GM18868 (cell line): ENCODE measurements around the gene KIF5A.

ENCODE experiments used
- ATAC-seq: cut with Tn5 transposase; IDR thresholded peaks from one replicate; pipeline ENCODE4 v1.9.1; 2021; ENCODE audit warnings: mild to moderate bottlenecking, moderate library complexity; ENCODE audit not compliant: unreplicated experiment

The KIF5A gene

GRCh38 chr12:57533108-57533507 is 16.7 kb upstream of the KIF5A start:
- ATAC-seq, result no peak

GRCh38 chr12:57534250-57534649 is 15.6 kb upstream of the KIF5A start:
- no peak for ATAC-seq

DNA sequence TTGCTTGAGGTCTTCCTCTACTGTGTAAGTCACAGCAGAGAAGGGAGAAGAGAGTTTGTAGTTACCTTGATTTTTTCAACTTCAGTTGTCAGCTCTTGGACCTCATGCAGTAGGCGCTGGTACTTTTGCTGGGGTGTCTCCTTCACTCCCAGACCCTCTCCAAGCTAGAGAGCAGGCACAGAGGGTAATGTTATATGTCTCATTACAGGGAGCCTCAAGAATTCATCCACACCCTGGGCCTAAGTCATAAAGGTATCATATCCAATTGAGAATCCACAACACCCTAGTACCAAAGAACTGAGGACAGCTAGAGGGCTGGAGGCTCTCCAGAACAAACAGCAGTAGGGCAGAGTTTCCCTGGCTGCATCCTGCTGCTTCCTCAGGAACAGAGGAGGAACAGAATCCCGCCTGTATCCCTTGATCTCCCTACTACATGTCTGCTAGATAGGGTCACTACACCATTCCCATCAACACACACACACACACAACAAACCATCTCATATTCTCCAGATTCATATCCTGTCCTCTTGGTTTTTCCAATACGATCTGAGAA is 14.8 kb upstream of the KIF5A start:
- ATAC-seq, result no peak

- no peak for ATAC-seq
These were observed 13.9 kb upstream of the KIF5A start for GRCh38 chr12:57535764-57536596.

DNA sequence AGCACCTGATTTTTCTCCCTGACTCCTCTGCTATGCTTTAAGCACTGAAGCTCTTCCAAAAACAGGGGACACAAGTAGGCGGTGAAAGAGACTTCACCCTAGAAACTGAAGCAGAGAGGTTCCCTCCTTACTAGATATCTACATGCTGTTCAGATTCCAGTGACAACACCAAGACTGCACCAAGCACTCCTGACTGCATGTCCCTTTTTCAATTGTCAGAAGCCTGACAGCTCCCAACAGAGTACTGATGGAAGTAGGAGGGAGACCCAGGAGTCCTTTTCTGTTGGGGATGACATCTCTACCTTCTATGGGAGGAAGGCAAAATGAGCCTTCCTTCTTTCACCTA is 13.3 kb upstream of the KIF5A start:
- ATAC-seq, result no peak

- no peak for ATAC-seq
These were observed 10.6 kb upstream of the KIF5A start for GRCh38 chr12:57539134-57539768.

DNA sequence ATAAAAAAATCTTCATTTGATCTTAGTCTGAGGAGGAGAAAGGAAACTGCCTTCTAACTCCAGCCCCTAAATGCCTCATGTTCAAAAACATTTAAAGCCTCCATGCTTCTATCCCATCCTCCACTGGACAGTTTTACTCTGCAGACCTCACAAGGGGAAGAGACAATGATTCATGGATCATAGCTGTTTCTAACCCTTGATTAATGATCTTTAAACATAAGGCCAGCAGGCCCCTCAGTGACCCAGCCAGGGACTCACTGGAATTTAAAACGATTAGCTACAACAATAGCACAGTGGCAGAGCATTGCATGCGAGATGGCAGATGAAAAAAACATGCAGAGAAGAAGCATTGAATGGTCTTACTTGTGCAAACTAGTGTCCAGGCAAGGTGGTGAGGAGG is 8.8 kb upstream of the KIF5A start:
- ATAC-seq, result no peak

GRCh38 chr12:57541717-57542116 is 8.1 kb upstream of the KIF5A start:
- no peak for ATAC-seq

DNA sequence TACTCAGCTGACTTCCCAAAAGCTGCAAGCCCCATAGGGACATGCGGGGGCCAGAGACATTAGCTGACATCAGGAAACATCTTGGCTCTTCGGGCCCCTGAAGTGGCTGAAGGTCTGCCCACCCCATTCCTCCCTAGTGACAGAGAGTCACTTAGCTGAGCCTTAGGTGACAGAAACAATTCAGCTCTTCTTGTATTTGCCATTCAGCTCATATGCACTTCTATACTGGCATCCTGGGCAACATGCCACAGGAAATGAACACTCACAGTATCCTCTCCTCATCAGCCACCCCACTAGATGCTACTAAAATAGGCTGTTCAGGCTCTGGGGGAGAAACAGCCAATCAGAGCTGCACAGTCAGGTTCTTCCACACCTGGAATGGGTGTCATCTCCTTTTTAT is 6.3 kb upstream of the KIF5A start:
- ATAC-seq, result no peak

DNA sequence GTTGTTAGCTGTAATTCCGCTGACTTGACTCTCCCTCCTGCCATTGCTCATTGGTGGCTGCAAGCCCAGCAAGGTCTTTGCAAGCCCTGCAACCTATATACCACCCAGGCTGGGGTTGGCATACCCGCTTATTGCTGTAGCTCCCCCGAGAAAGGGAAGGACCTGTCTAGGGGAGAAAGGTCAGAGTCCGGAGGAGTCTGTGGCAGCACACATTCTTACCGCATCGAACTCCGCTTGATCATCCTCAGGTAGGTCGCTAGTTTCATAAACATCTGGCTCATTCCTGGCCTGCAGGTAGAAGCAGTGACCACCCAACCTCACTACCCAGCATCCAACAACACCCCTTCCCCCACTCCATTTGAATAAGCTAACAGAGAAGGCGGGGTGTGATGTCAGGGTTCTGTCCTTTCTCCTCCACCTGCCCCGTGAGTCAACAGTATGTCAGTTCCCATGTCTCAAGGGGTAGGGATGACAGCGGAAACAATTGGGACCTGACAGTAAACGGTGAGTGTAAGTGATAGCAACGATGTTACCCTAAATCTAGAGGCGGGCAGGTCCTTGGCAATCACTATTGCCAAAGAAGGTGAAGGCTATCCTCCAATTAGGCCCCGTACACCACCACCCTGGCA is 3.9 kb upstream of the KIF5A start:
- no peak for ATAC-seq

DNA sequence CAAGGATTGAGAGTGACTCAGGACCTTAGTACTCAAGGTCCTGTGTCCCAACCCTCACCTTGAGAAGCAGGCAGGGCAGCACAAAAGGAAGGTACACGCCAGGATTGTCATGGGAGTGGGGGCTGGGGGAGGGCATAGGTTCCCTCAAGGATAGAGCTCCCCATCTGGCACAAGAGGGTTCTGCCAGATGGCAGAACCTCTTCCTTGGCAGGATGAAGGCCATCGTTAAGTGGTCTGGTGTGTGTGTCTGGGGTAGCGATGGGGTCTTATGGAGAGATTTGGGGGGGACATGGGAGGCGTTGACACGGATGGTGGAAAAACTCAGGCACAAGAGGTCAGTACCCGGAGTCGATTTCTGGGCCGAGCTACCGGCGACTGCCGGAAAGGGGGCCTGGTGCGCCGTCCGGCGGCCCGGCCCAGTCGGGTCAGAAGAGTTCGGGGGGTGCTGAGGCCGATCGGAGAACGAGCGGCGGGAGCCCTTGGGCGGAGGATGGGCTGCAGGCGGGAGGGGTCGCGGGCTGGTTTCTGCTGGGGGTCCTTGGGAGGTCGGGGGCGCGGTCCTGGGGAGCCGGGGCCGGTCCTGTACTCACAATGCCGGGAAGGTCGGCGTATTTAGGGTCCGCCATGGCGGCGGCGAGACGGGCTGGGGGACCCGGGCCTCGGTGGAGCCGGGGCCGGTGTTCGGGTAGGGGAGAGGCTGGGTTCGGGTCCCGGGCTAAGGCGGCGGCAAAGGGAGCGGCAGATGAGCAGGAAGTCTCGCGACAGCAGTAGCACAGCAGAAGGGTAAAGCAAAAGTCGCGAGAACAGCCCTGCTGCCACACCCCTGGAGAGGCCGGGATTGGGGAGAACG is 3.2 kb upstream of the KIF5A start, which contains the start of gene DCTN2:
TSS of gene DCTN2 (minus strand) at position 755 of the 850 bp plus-strand sequence. CDS start at position 626, 129 bp downstream.
- peak; percentile 98 for ATAC-seq

GRCh38 chr12:57547288-57548012 is 2.4 kb upstream of the KIF5A start:
- no peak for ATAC-seq

DNA sequence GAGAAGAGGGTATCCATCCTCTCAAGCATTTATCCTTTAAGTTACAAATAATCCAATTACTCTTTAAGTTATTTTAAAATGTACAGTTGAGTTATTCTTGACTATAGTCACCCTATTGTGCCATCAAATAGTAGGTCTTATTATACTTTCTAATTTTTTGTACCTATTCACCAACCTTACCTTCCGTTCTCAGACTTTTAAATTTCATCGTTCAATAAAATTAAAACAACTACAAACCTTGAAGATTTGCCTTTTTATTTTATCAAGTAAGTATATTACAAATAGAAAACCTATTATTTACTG is 1.9 kb upstream of the KIF5A start:
- no peak for ATAC-seq

- ATAC-seq, result no peak
These were observed 1.4 kb upstream of the KIF5A start for GRCh38 chr12:57548488-57548887.

DNA sequence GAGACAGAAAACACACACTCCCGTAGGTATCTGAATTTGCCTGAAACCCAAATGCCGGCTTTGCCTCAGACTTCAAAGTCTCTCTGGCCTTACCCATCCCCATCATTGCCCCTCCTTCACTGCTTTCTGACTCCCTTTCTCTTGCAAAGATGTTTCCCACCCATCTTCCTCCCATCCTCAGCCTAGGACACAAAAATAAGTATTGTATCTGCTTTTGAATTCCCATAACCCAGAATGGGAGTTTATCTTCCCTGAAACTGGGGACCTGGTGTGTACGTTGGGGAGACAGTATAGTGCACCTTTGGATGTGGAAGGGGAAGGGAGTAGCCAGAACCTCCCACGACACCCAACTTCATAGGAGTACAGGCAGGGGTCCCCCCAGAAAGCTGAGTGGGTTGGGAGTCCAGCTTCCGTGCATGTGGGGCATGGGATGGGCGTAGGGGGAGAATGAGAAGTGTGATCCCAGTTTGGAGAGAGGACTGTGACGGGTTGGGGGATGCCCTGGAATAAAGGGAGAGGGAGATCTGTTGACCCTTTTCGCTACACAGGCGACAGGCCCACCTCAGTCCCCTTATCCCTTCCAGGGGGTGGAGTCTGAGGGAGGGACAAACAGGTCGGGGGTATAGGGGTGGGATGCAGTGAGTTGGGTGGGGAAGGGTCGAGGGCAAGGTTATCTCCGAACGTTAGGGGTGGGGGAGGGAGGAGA is 488 bp upstream of the KIF5A start:
- ATAC-seq, result no peak

- no peak for ATAC-seq
These were observed 1.1 kb downstream of the KIF5A start for GRCh38 chr12:57550641-57551549.

DNA sequence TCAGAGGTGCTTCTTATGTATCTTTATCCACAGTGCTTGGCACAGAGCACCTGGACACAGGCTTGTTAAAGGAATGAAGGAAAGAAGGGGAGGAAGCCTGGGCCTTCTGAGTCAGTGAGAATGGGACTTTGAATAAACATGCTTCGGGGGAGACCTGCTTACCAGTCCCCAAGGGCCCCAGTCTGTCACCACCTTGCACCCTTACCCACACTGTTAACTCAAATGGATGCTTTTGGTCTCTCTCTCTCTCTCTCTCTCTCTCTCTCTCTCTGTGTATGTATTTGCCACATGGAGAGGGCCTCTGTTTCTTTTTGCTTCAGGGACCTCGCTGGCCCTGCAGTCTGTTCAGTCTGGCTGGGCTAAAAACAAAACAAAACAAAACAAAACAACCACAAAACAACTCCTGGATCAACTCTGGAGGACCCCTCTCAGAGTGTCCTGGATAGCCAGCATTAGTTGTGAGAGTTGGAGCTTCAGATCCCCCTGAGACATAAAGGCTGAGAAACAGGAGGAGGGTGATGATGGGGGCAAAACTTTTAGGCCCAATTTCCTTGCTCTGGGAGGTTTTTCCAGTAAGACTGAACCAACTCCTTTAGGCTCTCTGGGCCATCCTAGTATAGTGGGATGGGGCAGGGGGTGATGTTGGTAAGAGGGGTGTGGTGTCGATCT is 1.9 kb downstream of the KIF5A start:
- no peak for ATAC-seq

DNA sequence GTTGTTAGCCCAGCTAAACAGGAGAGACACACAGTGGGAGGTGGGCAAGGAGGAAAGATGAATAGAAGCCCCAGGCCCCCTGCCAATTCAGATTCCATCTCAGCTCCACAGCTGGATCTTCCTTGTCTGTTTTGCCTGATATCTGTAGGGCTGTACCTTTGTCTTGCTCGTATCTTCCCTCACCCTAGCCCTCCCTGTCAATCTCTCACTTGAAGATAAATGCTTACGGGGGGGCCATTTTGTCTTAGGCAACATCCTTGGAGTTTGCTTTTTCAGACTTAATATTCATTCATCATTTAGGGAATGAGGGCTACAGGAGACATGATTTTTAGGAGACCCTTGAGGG is 2.4 kb downstream of the KIF5A start:
- no peak for ATAC-seq
